Stimulated activated CD8-positive, alpha-beta memory T cell treated with anti-CD3 and anti-CD28 coated beads, Interleukin-15, amount 100 ng/mL, for 1 hour (primary cell): ENCODE results near the gene PIK3R5.

Source experiments
- DNase-seq: peaks from one replicate; pipeline ENCODE4 v3.0.0-alpha.2; 2020; ENCODE audit warnings: low read depth

Gene PIK3R5

GRCh38 chr17:8894673-8895578, 70.6 kb downstream of the PIK3R5 start:
- DNase-seq = peak; percentile 13

- no peak for DNase-seq
These were observed 71.3 kb downstream of the PIK3R5 start for GRCh38 chr17:8894202-8894671.

- no peak for DNase-seq
These were observed 71.8 kb downstream of the PIK3R5 start for GRCh38 chr17:8893621-8894201.

GRCh38 chr17:8893059-8893458, 72.4 kb downstream of the PIK3R5 start:
- no peak for DNase-seq

GRCh38 chr17:8892338-8892690, 73.2 kb downstream of the PIK3R5 start:
- no peak for DNase-seq

GRCh38 chr17:8890671-8891070, 74.8 kb downstream of the PIK3R5 start:
- no peak for DNase-seq

- no peak for DNase-seq
These were observed 75.9 kb downstream of the PIK3R5 start for GRCh38 chr17:8889458-8890210.

- no peak for DNase-seq
These were observed 76.7 kb downstream of the PIK3R5 start for GRCh38 chr17:8888704-8889302.

GRCh38 chr17:8887834-8888703, 77.4 kb downstream of the PIK3R5 start:
- DNase-seq = no peak

- no peak for DNase-seq
These were observed 78.2 kb downstream of the PIK3R5 start for GRCh38 chr17:8887301-8887700.

GRCh38 chr17:8885967-8886684, 79.4 kb downstream of the PIK3R5 start:
- DNase-seq = no peak

GRCh38 chr17:8885163-8885966, 80.1 kb downstream of the PIK3R5 start:
- peak; percentile 39 for DNase-seq

- no peak for DNase-seq
These were observed 81.0 kb downstream of the PIK3R5 start for GRCh38 chr17:8884336-8884990.

- no peak for DNase-seq
These were observed 82.2 kb downstream of the PIK3R5 start for GRCh38 chr17:8883353-8883752.

GRCh38 chr17:8881606-8882005, 83.9 kb downstream of the PIK3R5 start:
- DNase-seq = no peak

GRCh38 chr17:8880466-8880865, 85.0 kb downstream of the PIK3R5 start:
- no peak for DNase-seq

- DNase-seq = no peak
These were observed 86.1 kb downstream of the PIK3R5 start for GRCh38 chr17:8879410-8879809.

- no peak for DNase-seq
These were observed 87.5 kb downstream of the PIK3R5 start for GRCh38 chr17:8877984-8878383.

GRCh38 chr17:8875957-8876356, 89.5 kb downstream of the PIK3R5 start:
- DNase-seq = no peak
